NB4 (cell line): ENCODE data around the gene TFEB.

ENCODE experiments used
- MYC ChIP-seq: IDR thresholded peaks from 2 replicates; pipeline ENCODE4 v1.6.1; 2011; ENCODE audit warnings: low read depth, low read length
- POLR2A ChIP-seq: IDR thresholded peaks from 2 replicates; pipeline ENCODE4 v1.6.1; 2011; ENCODE audit warnings: mild to moderate bottlenecking; ENCODE audit not compliant: insufficient read length; ENCODE audit errors: extremely low read depth
- TF ChIP-seq, protein P1 (sequence below): IDR thresholded peaks from one replicate; pipeline ENCODE4 v1.5.1; 2012; ENCODE audit warnings: low read depth, low read length
- TF ChIP-seq, protein P2 (sequence below): IDR thresholded peaks from 2 replicates; pipeline ENCODE4 v1.6.1; 2011; ENCODE audit warnings: low read depth, low read length

DNA sequence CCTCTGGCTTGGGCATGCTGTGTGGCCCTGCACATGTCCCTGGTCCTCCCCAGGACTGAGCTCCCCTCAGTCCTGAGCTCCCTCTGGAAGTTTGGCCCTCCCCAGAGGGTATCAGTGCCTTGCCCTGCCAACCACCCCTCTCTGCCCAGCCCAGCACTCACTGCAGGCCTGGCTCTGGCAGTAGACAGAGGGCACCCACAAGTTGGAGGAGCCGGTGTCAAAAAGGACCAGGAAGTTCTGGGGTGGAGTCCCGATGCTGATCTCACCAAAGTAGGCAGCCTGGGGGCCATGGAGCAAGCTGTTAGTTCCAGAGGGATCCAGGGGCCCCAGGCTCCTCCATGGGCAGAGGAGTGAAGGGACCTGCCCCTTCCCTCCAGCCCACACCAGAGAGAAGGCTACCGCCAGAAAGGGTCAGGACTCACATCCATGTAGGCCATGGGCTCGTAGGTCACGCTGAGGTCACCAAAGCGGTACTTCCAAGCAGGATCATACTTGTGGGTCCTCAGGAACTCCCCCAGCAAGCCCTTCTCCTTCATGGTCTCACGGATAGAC, 8.9 kb upstream of the TFEB start:
- TF ChIP-seq, protein P1, sequence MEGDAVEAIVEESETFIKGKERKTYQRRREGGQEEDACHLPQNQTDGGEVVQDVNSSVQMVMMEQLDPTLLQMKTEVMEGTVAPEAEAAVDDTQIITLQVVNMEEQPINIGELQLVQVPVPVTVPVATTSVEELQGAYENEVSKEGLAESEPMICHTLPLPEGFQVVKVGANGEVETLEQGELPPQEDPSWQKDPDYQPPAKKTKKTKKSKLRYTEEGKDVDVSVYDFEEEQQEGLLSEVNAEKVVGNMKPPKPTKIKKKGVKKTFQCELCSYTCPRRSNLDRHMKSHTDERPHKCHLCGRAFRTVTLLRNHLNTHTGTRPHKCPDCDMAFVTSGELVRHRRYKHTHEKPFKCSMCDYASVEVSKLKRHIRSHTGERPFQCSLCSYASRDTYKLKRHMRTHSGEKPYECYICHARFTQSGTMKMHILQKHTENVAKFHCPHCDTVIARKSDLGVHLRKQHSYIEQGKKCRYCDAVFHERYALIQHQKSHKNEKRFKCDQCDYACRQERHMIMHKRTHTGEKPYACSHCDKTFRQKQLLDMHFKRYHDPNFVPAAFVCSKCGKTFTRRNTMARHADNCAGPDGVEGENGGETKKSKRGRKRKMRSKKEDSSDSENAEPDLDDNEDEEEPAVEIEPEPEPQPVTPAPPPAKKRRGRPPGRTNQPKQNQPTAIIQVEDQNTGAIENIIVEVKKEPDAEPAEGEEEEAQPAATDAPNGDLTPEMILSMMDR, result no peak
- no peak for TF ChIP-seq POLR2A
- TF ChIP-seq, protein P2, sequence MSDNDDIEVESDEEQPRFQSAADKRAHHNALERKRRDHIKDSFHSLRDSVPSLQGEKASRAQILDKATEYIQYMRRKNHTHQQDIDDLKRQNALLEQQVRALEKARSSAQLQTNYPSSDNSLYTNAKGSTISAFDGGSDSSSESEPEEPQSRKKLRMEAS, result no peak
- no peak for TF ChIP-seq MYC
